ENCODE results near the gene GAGE2A. TPM values are rescaled to one million over a fixed set of nuclear protein-coding genes. Genes with fewer than 3 reads are reported as not detected.

The GAGE2A gene
- polyA plus RNA-seq, 1 experiment = not detected

- POLR2A ChIA-PET = no interaction called here
These were observed 21.5 kb downstream of the GAGE2A start for GRCh38 chrX:49610718-49611310.

DNA sequence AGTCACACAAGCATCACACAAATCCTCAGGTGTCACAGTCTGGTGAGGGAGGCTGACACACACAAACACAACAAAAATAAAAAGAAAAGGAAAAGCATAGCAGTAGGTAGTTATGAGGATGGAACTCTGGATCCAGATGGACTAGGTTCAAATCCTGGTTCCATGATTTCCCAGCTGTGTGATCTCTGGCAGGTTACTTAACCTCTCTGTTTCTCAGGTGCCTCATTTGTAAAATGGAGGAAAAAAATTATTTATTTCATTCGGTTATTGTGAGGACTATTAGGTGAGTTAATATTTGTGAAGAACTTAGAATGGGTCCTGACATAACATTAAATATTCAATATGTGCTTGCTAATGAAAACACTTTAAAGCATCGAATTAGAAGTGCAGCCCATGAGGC is 29.3 kb downstream of the GAGE2A start:
- DNase-seq (ENCODE audit: low read depth, low spot score) = no peak
- H3K27me3 ChIP-seq (ENCODE audit: control insufficient read depth, insufficient read depth, low read length) = no peaks in the 10 kb centered on the region
- no peak for TF ChIP-seq CTCF (IDR thresholded peaks at IDR 0.05; ENCODE audit: low read depth, low read length)
- H3K9me3 ChIP-seq (ENCODE audit: control insufficient read depth, insufficient read depth, low read length) = peaks cover 3% of the 10 kb centered on the region; the same call in 1 of the 2 replicates
- no peak overlapping the region for H3K4me3 ChIP-seq (ENCODE audit: low read depth, low read length)
- POLR2A ChIA-PET = no interaction called here
- CTCF ChIA-PET = no interaction called here
- no peak overlapping the region for H3K27ac ChIP-seq (ENCODE audit: low read depth, low read length)

More at GRCh38 chrX:49610718-49611310, 21.5 kb downstream of the GAGE2A start:
- CTCF ChIA-PET = no interaction called here
- Histone ChIP-seq H3K27me3 (ENCODE audit: control insufficient read depth, insufficient read depth, low read length) (no peaks in the 10 kb centered on the region), H3K9me3 (ENCODE audit: control insufficient read depth, insufficient read depth, low read length) (no peaks in the 10 kb centered on the region), H3K4me3 (ENCODE audit: low read depth, low read length) (no peak overlapping the region), H3K27ac (ENCODE audit: low read depth, low read length) (no peak overlapping the region)
- DNase-seq (ENCODE audit: low read depth, low spot score) = no peak
- TF ChIP-seq CTCF (IDR thresholded peaks at IDR 0.05; ENCODE audit: low read depth, low read length) = no peak

DNA sequence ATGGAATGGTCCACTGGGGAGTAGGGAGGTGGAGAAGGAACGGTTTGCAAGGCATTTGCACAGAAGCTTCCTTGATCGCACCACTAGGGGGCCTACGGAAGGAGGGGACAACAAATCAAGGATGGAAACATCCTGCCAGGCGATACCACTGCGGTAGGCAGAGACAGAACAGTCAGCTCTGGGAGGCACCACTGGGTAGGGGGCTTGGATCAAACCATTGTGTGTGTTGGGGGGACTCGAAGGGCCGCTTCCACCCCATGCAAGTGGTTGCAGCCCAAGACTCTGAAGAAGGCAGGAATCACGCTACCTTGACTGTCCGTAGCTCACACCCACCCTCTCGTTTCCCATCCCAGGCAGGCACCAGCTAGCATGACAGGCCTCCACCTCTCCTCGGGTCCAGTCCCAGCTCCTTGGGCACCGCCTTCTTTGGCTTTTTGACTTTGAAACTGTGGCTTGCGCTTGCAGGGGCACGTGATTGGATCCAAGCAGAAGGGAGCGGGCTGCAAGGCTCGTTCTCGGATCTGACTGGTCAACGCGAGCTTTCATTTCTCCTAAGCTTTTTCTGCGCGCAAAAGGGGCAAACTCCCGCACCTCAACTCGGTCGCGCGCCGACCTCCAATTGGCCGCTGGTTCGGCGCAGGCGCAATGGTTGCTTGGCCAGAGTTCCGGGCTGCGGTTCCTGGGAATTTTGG is 37.9 kb downstream of the GAGE2A start:
- TF ChIP-seq CTCF (IDR thresholded peaks at IDR 0.05; ENCODE audit: low read depth, low read length) = no peak
- Histone ChIP-seq H3K27me3 (ENCODE audit: control insufficient read depth, insufficient read depth, low read length) (no peaks in the 10 kb centered on the region), H3K9me3 (ENCODE audit: control insufficient read depth, insufficient read depth, low read length) (peaks cover 10% of the 10 kb centered on the region), H3K4me3 (ENCODE audit: low read depth, low read length) (no peak overlapping the region), H3K27ac (ENCODE audit: low read depth, low read length) (no peak overlapping the region)
- no peak for DNase-seq (ENCODE audit: low read depth, low spot score)
- POLR2A ChIA-PET = no interaction called here
- CTCF ChIA-PET = no interaction called here

DNA sequence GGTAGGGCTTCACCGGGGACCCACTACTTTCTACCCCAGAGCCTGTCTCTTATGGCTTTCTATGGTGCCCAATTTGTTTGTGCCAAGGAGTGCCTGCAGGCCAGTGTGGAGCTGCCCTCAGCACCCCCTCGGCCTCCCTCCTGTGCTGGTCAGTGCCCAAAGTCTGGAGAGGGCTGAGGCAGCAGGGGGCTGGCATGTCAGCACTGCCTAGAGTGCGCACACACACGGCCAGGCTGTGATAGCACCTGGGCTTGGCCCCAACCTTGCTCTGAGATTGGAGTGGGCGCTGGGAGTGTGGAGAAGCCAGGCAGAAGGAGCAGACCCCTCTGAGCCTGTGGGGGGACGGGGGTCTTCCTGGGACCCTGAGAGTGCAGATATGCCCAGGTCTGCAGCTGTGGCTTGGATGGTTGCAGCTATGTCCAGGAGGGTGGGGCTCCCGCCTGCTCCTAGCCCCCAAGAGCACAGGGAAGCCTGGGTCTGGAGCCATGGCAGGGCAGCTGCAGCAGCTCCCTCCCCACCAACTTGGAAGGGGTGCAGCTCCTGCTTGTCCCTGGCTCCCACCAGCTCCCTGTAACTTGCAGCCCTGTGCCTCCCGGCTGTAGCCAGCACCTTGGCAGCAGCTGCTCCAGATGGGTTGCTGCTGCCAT is 55.8 kb downstream of the GAGE2A start:
- Histone ChIP-seq H3K27ac (ENCODE audit: low read depth, low read length) (no peak overlapping the region), H3K27me3 (ENCODE audit: control insufficient read depth, insufficient read depth, low read length) (no peaks in the 10 kb centered on the region), H3K9me3 (ENCODE audit: control insufficient read depth, insufficient read depth, low read length) (peaks cover 6% of the 10 kb centered on the region; the same call in 1 of the 2 replicates), H3K4me3 (ENCODE audit: low read depth, low read length) (no peak overlapping the region)
- DNase-seq (ENCODE audit: low read depth, low spot score) = no peak
- POLR2A ChIA-PET = no interaction called here
- no peak for TF ChIP-seq CTCF (IDR thresholded peaks at IDR 0.05; ENCODE audit: low read depth, low read length)
- CTCF ChIA-PET = no interaction called here

Other genes starting within 250 kb of the GAGE2A start
- not detected in 2 replicates for gene GAGE12C, start 57.3 kb upstream of the GAGE2A start, polyA plus RNA-seq (2011; rRNA removed)
- not detected in 2 replicates for gene GAGE12D, start 47.8 kb upstream of the GAGE2A start, polyA plus RNA-seq (2011; rRNA removed)
- not detected in 2 replicates for gene GAGE12E, start 38.2 kb upstream of the GAGE2A start, polyA plus RNA-seq (2011; rRNA removed)
- not detected in 2 replicates for gene GAGE12F, start 28.7 kb upstream of the GAGE2A start, polyA plus RNA-seq (2011; rRNA removed)
- not detected in 2 replicates for gene GAGE12G, start 19.1 kb upstream of the GAGE2A start, polyA plus RNA-seq (2011; rRNA removed)
- not detected in 2 replicates for gene GAGE12H, start 9.5 kb upstream of the GAGE2A start, polyA plus RNA-seq (2011; rRNA removed)
- gene GAGE1, start 9.5 kb downstream of the GAGE2A start, polyA plus RNA-seq (2011; rRNA removed) = not detected in 2 replicates
- not detected in 2 replicates for gene PAGE1, start 106.5 kb downstream of the GAGE2A start, polyA plus RNA-seq (2011; rRNA removed)
- not detected in 2 replicates for gene PAGE4, start 239.8 kb downstream of the GAGE2A start, polyA plus RNA-seq (2011; rRNA removed)

All from AG04450 (cell line).